ENCODE results near the gene DUSP16.
"Not testable (repeated sequence)": the region's sequence is repeated elsewhere in the genome, so short reads cannot be mapped to it uniquely, and the experiment has no call there.

The DUSP16 gene

GRCh38 chr12:12546314-12546772 lies 16.3 kb downstream of the DUSP16 start:
- DNase-seq (ENCODE audit: low spot score) = no peak

- no peak for DNase-seq (ENCODE audit: low spot score)
Observed at GRCh38 chr12:12543959-12544358, 18.7 kb downstream of the DUSP16 start.

DNA sequence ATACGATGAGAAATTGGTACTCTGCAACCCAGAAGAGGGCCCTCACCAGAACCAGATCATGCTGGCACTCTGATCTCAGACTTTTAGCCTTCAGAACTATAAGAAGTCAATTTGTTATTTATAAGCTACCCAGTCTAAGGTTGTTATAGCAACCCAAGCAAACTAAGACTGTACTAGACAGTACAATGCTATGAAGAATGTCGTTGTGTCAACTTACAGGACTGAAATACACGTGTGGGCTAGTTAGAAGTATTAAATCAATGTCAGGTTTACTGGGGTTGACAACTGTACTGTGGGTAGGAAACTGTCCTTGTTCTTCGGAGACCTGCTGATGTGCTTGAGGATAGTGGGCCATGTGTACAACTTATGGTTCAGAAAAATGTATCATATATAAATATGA lies 19.7 kb downstream of the DUSP16 start:
- no peak for DNase-seq (ENCODE audit: low spot score)

DNA sequence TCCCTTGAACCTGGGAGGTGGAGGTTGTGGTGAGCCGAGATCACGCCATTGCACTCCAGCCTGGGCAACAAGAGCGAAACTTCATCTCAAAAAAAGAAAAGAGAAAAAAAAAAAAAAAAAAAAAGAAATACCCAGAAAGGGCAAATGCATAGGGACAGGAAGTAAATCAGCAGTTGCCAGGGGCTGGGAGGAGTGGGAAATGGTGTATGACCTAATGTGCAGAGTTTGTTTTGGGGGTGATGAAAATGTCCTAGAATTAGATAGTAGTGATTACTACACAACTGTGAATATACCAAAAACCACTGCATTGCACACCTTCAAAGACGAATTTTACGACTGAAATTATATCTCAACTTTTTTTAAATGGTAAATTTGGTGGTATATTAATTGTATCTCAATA lies 20.4 kb downstream of the DUSP16 start:
- DNase-seq (ENCODE audit: low spot score) = no peak

GRCh38 chr12:12541782-12542181 lies 20.9 kb downstream of the DUSP16 start:
- DNase-seq (ENCODE audit: low spot score) = no peak

DNA sequence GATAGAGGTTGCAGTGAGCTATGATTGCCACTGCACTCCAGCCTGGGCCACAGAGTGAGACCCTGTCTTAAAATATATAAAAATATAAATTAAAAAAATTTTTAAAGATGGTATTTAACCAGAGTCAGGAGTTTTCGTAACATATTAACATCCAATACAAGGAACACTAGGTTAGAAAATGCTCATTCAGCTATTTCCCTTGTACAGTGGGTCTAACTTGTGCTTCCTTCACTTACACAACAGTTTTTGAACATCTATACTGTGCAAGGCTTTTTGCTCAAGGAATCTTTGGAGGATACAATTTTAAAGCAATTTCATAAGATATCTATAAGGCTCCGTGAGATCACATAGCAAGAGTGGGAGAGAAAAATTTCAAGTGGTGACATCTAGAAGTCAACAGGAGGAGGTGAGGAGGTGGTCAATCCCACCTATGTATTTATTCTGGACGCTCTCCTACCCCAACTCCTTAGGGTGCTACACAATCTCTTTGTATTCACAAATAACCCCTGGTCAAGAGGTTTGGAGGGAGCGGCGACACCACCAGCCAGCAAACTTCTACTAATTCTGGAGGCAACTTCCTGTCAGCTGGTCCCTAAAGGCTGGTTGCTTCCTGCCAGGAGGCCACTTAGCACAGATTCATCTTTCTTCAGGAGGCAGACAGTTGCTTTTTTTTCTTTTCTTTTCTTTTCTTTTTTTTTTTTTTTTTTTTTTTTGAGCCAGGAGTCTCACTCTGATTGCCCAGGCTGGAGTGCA lies 22.2 kb downstream of the DUSP16 start:
- DNase-seq (ENCODE audit: low spot score) = no peak

GRCh38 chr12:12539028-12539810 lies 23.4 kb downstream of the DUSP16 start:
- DNase-seq (ENCODE audit: low spot score) = no peak

DNA sequence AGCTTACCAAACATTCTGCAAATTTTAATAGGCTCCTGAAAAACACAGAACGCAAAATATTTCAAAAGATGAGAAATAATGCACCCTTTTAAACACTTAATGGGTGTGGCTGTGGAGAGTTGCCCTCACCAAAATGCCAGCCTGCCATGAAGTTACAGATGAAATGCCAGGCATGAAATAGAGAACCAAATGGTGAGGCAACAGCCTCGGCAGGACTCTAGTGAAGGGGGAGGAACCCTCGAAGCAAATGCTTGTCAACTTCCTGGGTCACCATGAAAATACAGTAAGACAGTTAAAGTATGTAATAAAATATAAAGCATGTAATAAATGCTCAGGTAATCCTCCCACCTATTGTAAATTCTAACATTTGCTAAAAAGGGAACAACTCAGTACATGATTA lies 24.1 kb downstream of the DUSP16 start:
- no peak for DNase-seq (ENCODE audit: low spot score)

- no peak for DNase-seq (ENCODE audit: low spot score)
Observed at GRCh38 chr12:12537421-12537820, 25.2 kb downstream of the DUSP16 start.

- no peak for DNase-seq (ENCODE audit: low spot score)
Observed at GRCh38 chr12:12534975-12535374, 27.7 kb downstream of the DUSP16 start.

- DNase-seq (ENCODE audit: low spot score) = no peak
Observed at GRCh38 chr12:12534166-12534866, 28.3 kb downstream of the DUSP16 start.

DNA sequence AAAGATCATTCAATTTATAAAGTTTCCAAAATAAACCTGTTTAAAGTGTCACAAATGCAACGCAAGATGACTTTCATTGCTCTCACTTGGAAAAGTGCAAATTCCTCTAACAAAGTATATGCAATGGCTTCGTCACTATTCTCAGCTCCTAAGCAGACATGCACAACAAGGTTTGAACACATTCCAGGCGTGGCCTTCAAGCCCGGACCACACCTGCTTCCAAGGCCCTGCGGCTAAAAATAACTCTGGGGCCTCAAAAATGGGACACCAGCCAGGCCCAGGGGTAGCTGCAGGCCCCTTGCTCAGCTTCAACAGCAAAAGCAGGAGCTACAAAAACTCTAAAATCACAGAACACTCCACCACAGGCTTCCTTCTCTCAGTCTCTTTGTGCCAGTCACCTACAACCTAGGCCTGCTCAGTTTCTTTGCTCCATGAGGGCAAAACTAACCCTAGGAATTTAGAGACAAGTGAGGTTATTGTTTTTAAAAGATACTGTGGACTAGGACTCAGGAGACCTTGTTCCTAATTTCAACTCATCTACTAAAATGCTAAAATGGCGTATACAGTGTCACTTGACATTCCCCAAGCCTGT lies 29.3 kb downstream of the DUSP16 start:
- DNase-seq (ENCODE audit: low spot score) = no peak

GRCh38 chr12:12531194-12531593 lies 31.5 kb downstream of the DUSP16 start:
- DNase-seq (ENCODE audit: low spot score) = no peak

DNA sequence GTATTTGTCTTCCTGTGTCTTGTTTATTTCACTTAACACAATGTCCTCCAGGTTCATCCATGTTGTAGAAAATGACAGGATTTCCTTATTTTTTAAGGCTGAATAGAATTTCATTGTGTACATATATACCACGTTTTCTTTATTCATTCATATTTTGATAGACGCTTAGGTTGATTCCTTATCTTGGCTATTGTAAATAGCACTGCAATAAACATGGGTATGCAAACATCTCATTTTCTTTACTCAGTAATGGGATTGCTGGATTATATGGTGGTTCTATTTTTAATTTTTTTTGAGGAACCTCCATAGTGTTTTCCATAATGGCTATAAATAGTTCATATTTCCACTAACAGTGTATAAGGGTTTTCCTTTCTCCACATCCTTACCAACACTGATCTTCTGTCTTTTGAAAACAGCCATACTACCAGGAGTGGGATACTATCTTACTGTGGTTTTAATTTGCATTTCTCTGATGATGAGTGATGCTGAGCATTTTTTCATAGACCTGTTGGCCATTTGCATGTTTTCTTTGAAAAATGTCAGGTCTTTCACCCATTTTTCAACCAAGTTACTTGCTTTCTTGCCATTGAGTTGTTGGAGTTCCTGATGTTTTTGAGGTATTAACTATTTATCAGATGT lies 32.8 kb downstream of the DUSP16 start:
- DNase-seq (ENCODE audit: low spot score) = no peak

DNA sequence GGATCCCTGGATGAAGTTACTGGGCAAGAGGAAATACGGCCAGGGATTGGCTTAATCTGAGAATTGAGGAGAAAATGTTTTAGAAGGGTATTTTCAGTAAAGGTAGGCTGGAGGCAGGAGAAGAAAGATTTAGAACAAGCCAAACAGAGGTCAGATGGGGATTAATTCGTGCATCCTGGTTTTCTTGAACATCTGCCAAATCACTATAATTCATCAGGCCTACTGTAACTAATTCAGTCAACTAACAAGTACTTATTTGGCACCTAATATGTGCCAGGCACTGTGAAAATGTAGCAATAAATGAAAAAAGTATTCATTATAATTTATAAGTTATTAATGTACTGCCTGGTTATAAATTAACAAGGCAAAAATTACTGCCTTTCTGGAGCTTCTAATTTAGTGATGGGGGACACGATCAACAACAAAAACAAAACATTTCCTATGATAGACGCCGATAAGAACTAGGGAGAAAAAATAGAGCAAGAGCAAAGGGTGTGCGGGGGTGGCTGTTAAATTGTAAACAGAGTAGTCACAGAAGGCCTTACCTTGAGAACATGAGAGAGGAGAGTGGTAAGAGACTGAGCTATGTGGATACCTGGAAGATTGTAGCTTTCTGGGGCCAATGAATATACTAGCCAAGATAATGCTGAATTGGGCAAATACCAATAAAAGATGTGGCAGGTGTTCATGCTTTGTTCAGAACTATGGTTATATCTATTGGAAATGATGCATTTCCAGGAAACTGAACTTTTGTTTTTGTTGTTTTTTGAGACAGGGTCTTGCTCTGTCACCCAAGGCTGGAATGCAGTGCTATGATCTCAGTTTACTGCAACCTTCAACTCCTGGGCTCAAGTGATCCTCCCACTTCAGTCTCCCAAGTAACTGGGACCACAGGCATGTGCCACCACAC lies 34.0 kb downstream of the DUSP16 start:
- DNase-seq (ENCODE audit: low spot score) = no peak

GRCh38 chr12:12527820-12528296 lies 34.8 kb downstream of the DUSP16 start:
- no peak for DNase-seq (ENCODE audit: low spot score)

DNA sequence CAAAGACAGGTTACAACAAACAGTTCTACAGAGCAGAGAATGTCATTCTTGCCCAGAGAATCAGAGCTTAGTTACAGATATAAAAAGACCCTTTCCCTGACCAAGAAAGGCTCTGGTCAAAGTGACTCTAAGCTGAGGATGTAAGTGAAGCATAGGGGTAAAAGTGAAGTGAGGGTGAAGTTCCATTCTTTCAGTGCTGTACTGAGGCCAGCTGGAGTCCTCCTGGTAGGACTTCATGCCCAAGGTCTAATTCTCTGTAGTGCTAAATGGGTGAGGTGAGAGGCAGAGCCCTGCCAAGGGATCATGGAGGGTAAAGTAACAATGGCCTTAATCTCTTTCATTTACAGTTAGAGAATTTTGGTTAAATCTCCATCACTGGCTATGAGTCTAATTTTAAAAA lies 38.5 kb downstream of the DUSP16 start:
- DNase-seq (ENCODE audit: low spot score) = no peak

GRCh38 chr12:12523229-12523628 lies 39.4 kb downstream of the DUSP16 start:
- DNase-seq (ENCODE audit: low spot score) = no peak

DNA sequence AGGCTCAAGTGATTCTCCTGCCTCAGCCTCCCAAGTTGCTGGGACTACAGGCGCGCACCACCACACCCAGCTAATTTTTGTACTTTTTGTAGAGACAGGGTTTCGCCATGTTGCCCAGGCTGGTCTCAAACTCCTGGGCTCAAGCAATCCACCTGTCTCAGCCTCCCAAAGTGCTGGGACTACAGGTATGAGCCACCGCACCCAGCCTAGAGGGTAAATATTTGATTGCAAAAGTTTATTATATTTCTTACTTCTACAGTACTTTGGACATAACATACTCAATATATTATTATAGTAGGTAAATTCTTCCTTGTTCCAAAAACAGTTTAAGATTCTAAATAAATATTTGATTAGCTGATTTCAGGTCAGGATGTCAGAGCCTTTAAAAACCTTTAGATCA lies 40.0 kb downstream of the DUSP16 start:
- DNase-seq (ENCODE audit: low spot score) = not testable (repeated sequence)

GRCh38 chr12:12521888-12522287 lies 40.8 kb downstream of the DUSP16 start:
- DNase-seq (ENCODE audit: low spot score) = no peak

DNA sequence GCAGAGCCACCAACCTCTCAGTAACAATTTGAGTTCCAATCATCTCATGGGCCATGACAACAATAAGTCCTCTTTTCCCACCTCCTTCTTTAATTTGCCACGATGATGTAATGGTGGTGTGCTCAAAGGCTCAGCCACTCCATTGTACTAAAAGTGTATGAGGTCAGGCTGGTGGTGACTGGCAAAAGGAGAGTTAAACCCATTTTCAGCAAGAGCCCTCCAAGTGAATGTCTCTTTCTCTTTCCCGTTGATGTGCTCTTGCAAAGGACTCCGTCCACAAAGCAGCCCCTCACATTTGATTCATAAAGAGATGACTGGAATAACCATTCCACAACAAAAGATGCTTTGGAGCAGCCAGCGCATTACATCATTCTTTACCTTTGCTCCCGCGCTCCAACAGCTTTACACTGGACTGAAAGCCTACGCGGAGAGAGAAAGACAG lies 41.6 kb downstream of the DUSP16 start:
- no peak for DNase-seq (ENCODE audit: low spot score)

Data from hematopoietic multipotent progenitor cell treated with erythropoietin and hydrocortisone succinate and interleukin-3 and kit ligand, for 15 days (in vitro differentiated cells).